Fibroblast of lung (primary cell): Measurements from ENCODE around the gene C16orf87. TPM values are rescaled to one million over a fixed set of nuclear protein-coding genes. Genes with fewer than 3 reads are reported as not detected.
"Not testable (repeated sequence)": the region's sequence is repeated elsewhere in the genome, so short reads cannot be mapped to it uniquely, and the experiment has no call there.

ENCODE experiments used
- DNase-seq, 2 donors: peaks; one replicate each; pipeline versions ENCODE4 v3.0.0 to v3.0.0-alpha.2; 2010; ENCODE audit warnings: low read depth in 2 of 2
- H2AFZ ChIP-seq: 2 replicates; pipeline ENCODE4 v1.5.1; 2012; ENCODE audit warnings: low read length, control low read depth, inconsistent platforms
- H3K27ac ChIP-seq: 2 replicates; pipeline ENCODE4 v1.5.1; 2011; ENCODE audit warnings: low read length, control low read depth; ENCODE audit not compliant: insufficient read depth
- H3K27me3 ChIP-seq: 2 replicates; pipeline ENCODE4 v1.5.1; 2011; ENCODE audit warnings: mild to moderate bottlenecking, low read length; ENCODE audit not compliant: control insufficient read depth, insufficient read depth
- H3K36me3 ChIP-seq: 2 replicates; pipeline ENCODE4 v1.5.1; 2011; ENCODE audit warnings: low read length; ENCODE audit not compliant: control insufficient read depth, insufficient read depth
- H3K4me1 ChIP-seq: 2 replicates; pipeline ENCODE4 v1.5.1; 2011; ENCODE audit warnings: low read length; ENCODE audit not compliant: control insufficient read depth, insufficient read depth; ENCODE audit errors: extremely low read depth
- H3K4me2 ChIP-seq: 2 replicates; pipeline ENCODE4 v1.5.1; 2011; ENCODE audit warnings: low read length, control low read depth; ENCODE audit not compliant: insufficient read depth; ENCODE audit errors: extremely low read depth
- H3K4me3 ChIP-seq, 4 experiments: fragments of 200-600 bp in 1 of 4; sonication (generic) in 1 of 4; replicated peaks in 1 of 4; 2 replicates each; pipeline ENCODE4 v1.5.1; 2011 to 2016; ENCODE audit warnings: low read length in 4 of 4, low read depth in 3 of 4, mild to moderate bottlenecking in 3 of 4, control low read depth in 2 of 4, inconsistent platforms in 1 of 4, mixed read lengths in 1 of 4; ENCODE audit not compliant: insufficient read depth in 1 of 4; ENCODE audit errors: control extremely low read depth in 1 of 4
- H3K79me2 ChIP-seq: 2 replicates; pipeline ENCODE4 v1.5.1; 2012; ENCODE audit warnings: mild to moderate bottlenecking, low read length, inconsistent platforms; ENCODE audit not compliant: control insufficient read depth, insufficient read depth
- H3K9ac ChIP-seq: 2 replicates; pipeline ENCODE4 v1.5.1; 2011; ENCODE audit warnings: mild to moderate bottlenecking, low read length, control low read depth; ENCODE audit not compliant: insufficient read depth
- H3K9me3 ChIP-seq: 2 replicates; pipeline ENCODE4 v1.5.1; 2012; ENCODE audit warnings: low read depth, low read length; ENCODE audit not compliant: control insufficient read depth, insufficient read depth
- H4K20me1 ChIP-seq: 2 replicates; pipeline ENCODE4 v1.5.1; 2011; ENCODE audit warnings: low read length; ENCODE audit not compliant: control insufficient read depth, insufficient read depth; ENCODE audit errors: extremely low read depth
- EZH2 ChIP-seq: IDR thresholded peaks from 2 replicates; pipeline ENCODE4 v1.5.1; 2012; ENCODE audit warnings: low read length, control low read depth, mild to moderate bottlenecking; ENCODE audit errors: missing control alignments
- polyA plus RNA-seq, 2 donors: library from polyadenylated mRNA; depleted of rRNA in 1 of 2; stranded (reverse) in 1 of 2; unstranded in 1 of 2; fragments of >200 nt; gene quantifications; 2 replicates each; pipeline ENCODE4 v1.2.1, GENCODE V29; 2011 to 2012; ENCODE audit warnings: missing spikeins in 1 of 2
- total RNA-seq: library from RNA; depleted of rRNA; stranded (reverse); fragments of >200 nt; gene quantifications from 2 replicates; pipeline ENCODE4 v1.2.1, GENCODE V29; 2014
- TF ChIP-seq, protein P1 (sequence below), 2 donors: IDR thresholded peaks in 1 of 2; conservative IDR thresholded peaks in 1 of 2; 1 replicate in 1 of 2; 2 replicates in 1 of 2; pipeline ENCODE4 v1.5.1; 2011 to 2012; ENCODE audit warnings: low read length in 2 of 2, control low read depth in 1 of 2, inconsistent platforms in 1 of 2, low read depth in 1 of 2, mild to moderate bottlenecking in 1 of 2

C16orf87 gene
- total and polyA plus RNA-seq, 2 donors (not counting 1 experiment from before 2014, with no cell fraction given) = 11.6 to 12.1 TPM

- no peaks in the 10 kb centered on the region for H4K20me1 ChIP-seq
- no peaks in the 10 kb centered on the region for H3K79me2 ChIP-seq
- no peaks in the 10 kb centered on the region for H3K36me3 ChIP-seq
- H3K4me2 ChIP-seq = no peak overlapping the region
- H3K9me3 ChIP-seq = no peaks in the 10 kb centered on the region
- no peak overlapping the region for H2AFZ ChIP-seq
- TF ChIP-seq EZH2 = no peak
- TF ChIP-seq, protein P1, sequence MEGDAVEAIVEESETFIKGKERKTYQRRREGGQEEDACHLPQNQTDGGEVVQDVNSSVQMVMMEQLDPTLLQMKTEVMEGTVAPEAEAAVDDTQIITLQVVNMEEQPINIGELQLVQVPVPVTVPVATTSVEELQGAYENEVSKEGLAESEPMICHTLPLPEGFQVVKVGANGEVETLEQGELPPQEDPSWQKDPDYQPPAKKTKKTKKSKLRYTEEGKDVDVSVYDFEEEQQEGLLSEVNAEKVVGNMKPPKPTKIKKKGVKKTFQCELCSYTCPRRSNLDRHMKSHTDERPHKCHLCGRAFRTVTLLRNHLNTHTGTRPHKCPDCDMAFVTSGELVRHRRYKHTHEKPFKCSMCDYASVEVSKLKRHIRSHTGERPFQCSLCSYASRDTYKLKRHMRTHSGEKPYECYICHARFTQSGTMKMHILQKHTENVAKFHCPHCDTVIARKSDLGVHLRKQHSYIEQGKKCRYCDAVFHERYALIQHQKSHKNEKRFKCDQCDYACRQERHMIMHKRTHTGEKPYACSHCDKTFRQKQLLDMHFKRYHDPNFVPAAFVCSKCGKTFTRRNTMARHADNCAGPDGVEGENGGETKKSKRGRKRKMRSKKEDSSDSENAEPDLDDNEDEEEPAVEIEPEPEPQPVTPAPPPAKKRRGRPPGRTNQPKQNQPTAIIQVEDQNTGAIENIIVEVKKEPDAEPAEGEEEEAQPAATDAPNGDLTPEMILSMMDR (conservative IDR thresholded peaks at IDR 0.05 in 1 of 2, IDR thresholded peaks at IDR 0.05 in 1 of 2; ENCODE audit: low read depth in 1 of 2, low read length in 2 of 2) = no peak
- H3K4me3 ChIP-seq = no peak overlapping the region
- no peak overlapping the region for H3K27ac ChIP-seq
- DNase-seq = no peak
- H3K9ac ChIP-seq = no peak overlapping the region
- no peaks in the 10 kb centered on the region for H3K4me1 ChIP-seq
- H3K27me3 ChIP-seq = no peaks in the 10 kb centered on the region
Observed at GRCh38 chr16:46871597-46871996, 40.6 kb upstream of the C16orf87 start.

- H3K9ac ChIP-seq, H3K27me3 ChIP-seq, H3K4me3 ChIP-seq, H3K27ac ChIP-seq, H3K79me2 ChIP-seq, DNase-seq, H4K20me1 ChIP-seq, H3K4me1 ChIP-seq, H3K36me3 ChIP-seq, H3K9me3 ChIP-seq, H2AFZ ChIP-seq, H3K4me2 ChIP-seq: not testable (repeated sequence)
Observed at GRCh38 chr16:46868891-46869290, 37.9 kb upstream of the C16orf87 start.

DNA sequence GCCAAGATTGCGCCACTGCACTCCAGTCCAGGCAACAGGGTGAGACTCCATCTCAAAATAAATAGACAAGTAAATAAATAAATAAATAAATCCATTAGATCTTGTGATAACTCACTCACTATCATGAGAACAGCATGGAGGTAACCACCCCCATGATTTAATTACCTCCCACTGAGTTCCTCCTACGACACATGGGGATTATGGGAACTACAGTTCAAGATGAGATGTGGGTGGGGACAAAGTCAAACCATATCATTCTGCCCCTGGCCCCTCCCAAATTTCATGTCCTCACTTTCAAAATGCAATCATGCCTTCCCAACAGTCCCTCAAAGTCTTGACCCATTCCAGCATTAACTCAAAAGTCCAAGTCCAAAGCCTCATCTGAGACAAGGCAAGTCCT, 36.5 kb upstream of the C16orf87 start:
- DNase-seq = not testable (repeated sequence)

GRCh38 chr16:46866286-46866685, 35.3 kb upstream of the C16orf87 start:
- Histone ChIP-seq H3K4me3 (no peak overlapping the region), H3K9me3 (no peaks in the 10 kb centered on the region), H3K27ac (no peak overlapping the region), H3K4me1 (no peaks in the 10 kb centered on the region), H4K20me1 (no peaks in the 10 kb centered on the region), H3K9ac (no peak overlapping the region), H2AFZ (no peak overlapping the region), H3K4me2 (no peak overlapping the region), H3K27me3 (no peaks in the 10 kb centered on the region), H3K79me2 (no peaks in the 10 kb centered on the region), H3K36me3 (no peaks in the 10 kb centered on the region)
- DNase-seq = no peak
- TF ChIP-seq, protein P1 (conservative IDR thresholded peaks at IDR 0.05 in 1 of 2, IDR thresholded peaks at IDR 0.05 in 1 of 2; ENCODE audit: low read depth in 1 of 2, low read length in 2 of 2) = no peak
- TF ChIP-seq EZH2 = no peak

More for the DNA sequence above, 36.5 kb upstream of the C16orf87 start:
- not testable (repeated sequence) for H3K36me3 ChIP-seq, H3K79me2 ChIP-seq, H3K27ac ChIP-seq, H3K27me3 ChIP-seq, H3K9ac ChIP-seq, H2AFZ ChIP-seq, H3K4me1 ChIP-seq, H3K4me2 ChIP-seq, H3K4me3 ChIP-seq, H4K20me1 ChIP-seq, H3K9me3 ChIP-seq
